ENCODE data around the gene CPA2. TPM values are rescaled to one million over a fixed set of nuclear protein-coding genes. Genes with fewer than 3 reads are reported as not detected.

CPA2 gene
- total RNA-seq, 1 donor from 2014 or later = 85.0 TPM

GRCh38 chr7:130296221-130296951 is 29.7 kb downstream of the CPA2 start:
- no peak for DNase-seq (ENCODE audit: low spot score, unreplicated experiment)
- peaks cover 12% of the 10 kb centered on the region for H3K9me3 Mint-ChIP-seq (ENCODE audit: low read depth)
- TF ChIP-seq CTCF (IDR thresholded peaks at IDR 0.05; ENCODE audit: unreplicated experiment) = no peak
- no peak overlapping the region for H3K4me3 Mint-ChIP-seq (ENCODE audit: low read depth)
- H3K27ac Mint-ChIP-seq = peak overlapping the region; percentile 42
- H3K27me3 Mint-ChIP-seq = peaks cover 4% of the 10 kb centered on the region
- no peaks in the 10 kb centered on the region for H3K4me1 Mint-ChIP-seq (ENCODE audit: low read depth)
- peaks cover 12% of the 10 kb centered on the region for H3K36me3 Mint-ChIP-seq (ENCODE audit: insufficient read depth)

GRCh38 chr7:130297628-130298543 is 31.2 kb downstream of the CPA2 start:
- TF ChIP-seq CTCF (IDR thresholded peaks at IDR 0.05; ENCODE audit: unreplicated experiment) = no peak
- Mint-ChIP-seq H3K27ac (no peak overlapping the region), H3K9me3 (ENCODE audit: low read depth) (peaks cover 8% of the 10 kb centered on the region), H3K36me3 (ENCODE audit: insufficient read depth) (peaks cover 11% of the 10 kb centered on the region), H3K4me3 (ENCODE audit: low read depth) (no peak overlapping the region), H3K27me3 (peaks cover 4% of the 10 kb centered on the region), H3K4me1 (ENCODE audit: low read depth) (peaks cover 5% of the 10 kb centered on the region)
- DNase-seq (ENCODE audit: low spot score, unreplicated experiment) = no peak

- no peak for DNase-seq (ENCODE audit: low spot score, unreplicated experiment)
- Mint-ChIP-seq H3K27me3 (peaks cover 4% of the 10 kb centered on the region), H3K4me3 (ENCODE audit: low read depth) (no peak overlapping the region), H3K4me1 (ENCODE audit: low read depth) (peaks cover 8% of the 10 kb centered on the region), H3K27ac (no peak overlapping the region), H3K36me3 (ENCODE audit: insufficient read depth) (peaks cover 7% of the 10 kb centered on the region), H3K9me3 (ENCODE audit: low read depth) (peaks cover 6% of the 10 kb centered on the region)
- TF ChIP-seq CTCF (IDR thresholded peaks at IDR 0.05; ENCODE audit: unreplicated experiment) = no peak
Measured at GRCh38 chr7:130298544-130299326, 32.1 kb downstream of the CPA2 start.

- Mint-ChIP-seq H3K4me3 (ENCODE audit: low read depth) (no peak overlapping the region), H3K27ac (no peak overlapping the region), H3K9me3 (ENCODE audit: low read depth) (no peaks in the 10 kb centered on the region), H3K36me3 (ENCODE audit: insufficient read depth) (peaks cover 3% of the 10 kb centered on the region), H3K27me3 (peaks cover 4% of the 10 kb centered on the region), H3K4me1 (ENCODE audit: low read depth) (peaks cover 15% of the 10 kb centered on the region)
- DNase-seq (ENCODE audit: low spot score, unreplicated experiment) = no peak
- TF ChIP-seq CTCF (IDR thresholded peaks at IDR 0.05; ENCODE audit: unreplicated experiment) = no peak
Measured at GRCh38 chr7:130299866-130300265, 33.2 kb downstream of the CPA2 start.

All from progenitor cell of endocrine pancreas (in vitro differentiated cells).